KMS-11 (cell line): Measurements from ENCODE around the gene OR4D1.

Experiments
- H2AFZ ChIP-seq: fragments of 200-600 bp; sonication (generic); 2 replicates; pipeline ENCODE4 v1.6.1; 2016; ENCODE audit warnings: antibody characterized with exemption, mixed run types, low read depth
- H3K27ac ChIP-seq: fragments of 200-600 bp; sonication (generic); 2 replicates; pipeline ENCODE4 v1.6.1; 2016; ENCODE audit warnings: mild to moderate bottlenecking, mixed run types
- H3K27me3 ChIP-seq: fragments of 200-600 bp; sonication (generic); 2 replicates; pipeline ENCODE4 v1.6.1; 2017; ENCODE audit warnings: mild to moderate bottlenecking, low read depth, mixed run types, moderate library complexity; ENCODE audit not compliant: insufficient read depth
- H3K36me3 ChIP-seq: fragments of 200-600 bp; sonication (generic); 2 replicates; pipeline ENCODE4 v1.6.1; 2017; ENCODE audit warnings: mild to moderate bottlenecking, mixed run types; ENCODE audit not compliant: insufficient read depth
- H3K4me1 ChIP-seq: fragments of 200-600 bp; sonication (generic); 2 replicates; pipeline ENCODE4 v1.6.1; 2016; ENCODE audit warnings: mild to moderate bottlenecking, low read depth, mixed run types; ENCODE audit not compliant: poor library complexity, severe bottlenecking
- H3K4me2 ChIP-seq: fragments of 200-600 bp; sonication (generic); 2 replicates; pipeline ENCODE4 v1.7.0; 2016; ENCODE audit warnings: mild to moderate bottlenecking, mixed run types
- H3K4me3 ChIP-seq: fragments of 200-600 bp; sonication (generic); IDR thresholded peaks from 2 replicates; pipeline ENCODE4 v1.6.1; 2017; ENCODE audit warnings: low read depth, low read length, mixed read lengths; ENCODE audit not compliant: insufficient read depth
- H3K79me2 ChIP-seq: fragments of 200-600 bp; sonication (generic); 2 replicates; pipeline ENCODE4 v1.6.1; 2016; ENCODE audit warnings: low read depth, mixed run types; ENCODE audit not compliant: insufficient read depth
- H3K9ac ChIP-seq: fragments of 200-600 bp; sonication (generic); 2 replicates; pipeline ENCODE4 v1.6.1; 2016; ENCODE audit warnings: mild to moderate bottlenecking, mixed run types
- H4K20me1 ChIP-seq: fragments of 200-600 bp; sonication (generic); 2 replicates; pipeline ENCODE4 v1.6.1; 2016; ENCODE audit warnings: mild to moderate bottlenecking, mixed run types; ENCODE audit not compliant: insufficient read depth
- TF ChIP-seq, protein P1 (sequence below): fragments of 200-600 bp; sonication (generic); conservative IDR thresholded peaks from 2 replicates; pipeline ENCODE4 v1.6.1; 2017; ENCODE audit warnings: low read depth, mild to moderate bottlenecking, antibody characterized with exemption, low read length, moderate library complexity, mixed read lengths

Gene OR4D1

DNA sequence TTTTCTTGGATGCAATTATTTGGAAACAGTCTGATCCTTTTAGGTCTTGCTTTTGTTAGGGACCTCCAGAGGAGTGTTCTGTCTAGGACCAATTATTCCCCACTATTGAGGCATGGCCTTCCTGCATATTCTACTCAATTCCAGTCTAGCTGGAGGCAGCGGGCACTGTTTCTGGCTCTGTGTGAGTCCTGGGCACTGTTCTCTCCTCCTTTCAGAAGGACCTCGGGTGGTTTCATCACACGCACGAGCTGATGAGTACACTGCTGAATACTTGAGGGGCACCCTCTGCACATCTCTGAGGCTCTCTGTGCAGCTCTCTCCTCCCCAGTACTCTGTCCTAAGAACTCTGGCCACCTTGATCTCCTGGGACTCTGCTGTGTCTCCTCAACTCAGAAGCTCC, 34.2 kb upstream of the OR4D1 start:
- H3K27me3 ChIP-seq = no peaks in the 10 kb centered on the region; the same call in 1 of the 2 replicates
- no peaks in the 10 kb centered on the region for H3K4me1 ChIP-seq
- H3K36me3 ChIP-seq = no peaks in the 10 kb centered on the region
- H3K9ac ChIP-seq = no peak overlapping the region
- H2AFZ ChIP-seq = no peak overlapping the region
- no peaks in the 10 kb centered on the region for H3K79me2 ChIP-seq
- no peak overlapping the region for H3K4me3 ChIP-seq
- H3K4me2 ChIP-seq = no peak overlapping the region
- no peaks in the 10 kb centered on the region for H4K20me1 ChIP-seq
- TF ChIP-seq, protein P1, sequence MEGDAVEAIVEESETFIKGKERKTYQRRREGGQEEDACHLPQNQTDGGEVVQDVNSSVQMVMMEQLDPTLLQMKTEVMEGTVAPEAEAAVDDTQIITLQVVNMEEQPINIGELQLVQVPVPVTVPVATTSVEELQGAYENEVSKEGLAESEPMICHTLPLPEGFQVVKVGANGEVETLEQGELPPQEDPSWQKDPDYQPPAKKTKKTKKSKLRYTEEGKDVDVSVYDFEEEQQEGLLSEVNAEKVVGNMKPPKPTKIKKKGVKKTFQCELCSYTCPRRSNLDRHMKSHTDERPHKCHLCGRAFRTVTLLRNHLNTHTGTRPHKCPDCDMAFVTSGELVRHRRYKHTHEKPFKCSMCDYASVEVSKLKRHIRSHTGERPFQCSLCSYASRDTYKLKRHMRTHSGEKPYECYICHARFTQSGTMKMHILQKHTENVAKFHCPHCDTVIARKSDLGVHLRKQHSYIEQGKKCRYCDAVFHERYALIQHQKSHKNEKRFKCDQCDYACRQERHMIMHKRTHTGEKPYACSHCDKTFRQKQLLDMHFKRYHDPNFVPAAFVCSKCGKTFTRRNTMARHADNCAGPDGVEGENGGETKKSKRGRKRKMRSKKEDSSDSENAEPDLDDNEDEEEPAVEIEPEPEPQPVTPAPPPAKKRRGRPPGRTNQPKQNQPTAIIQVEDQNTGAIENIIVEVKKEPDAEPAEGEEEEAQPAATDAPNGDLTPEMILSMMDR = no peak
- H3K27ac ChIP-seq = no peak overlapping the region

DNA sequence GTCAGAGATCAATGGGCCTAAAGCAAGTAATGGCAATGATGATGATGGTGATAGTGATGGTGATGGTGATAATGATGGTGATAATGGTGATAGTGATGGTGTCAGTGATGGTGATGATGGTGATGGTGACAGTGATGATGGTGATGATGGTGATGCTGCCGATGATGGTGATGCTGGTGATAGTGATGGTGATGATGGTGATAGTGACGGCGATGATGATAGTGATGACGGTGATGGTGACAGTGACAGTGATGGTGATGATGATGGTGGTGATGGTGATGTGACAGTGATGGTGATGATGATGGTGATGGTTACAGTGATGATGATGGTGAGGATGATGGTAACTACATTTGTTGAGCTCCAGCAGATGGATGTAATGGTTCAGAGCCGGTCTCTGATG, 30.8 kb upstream of the OR4D1 start:
- H3K4me3 ChIP-seq = no peak overlapping the region
- no peaks in the 10 kb centered on the region; the same call in 1 of the 2 replicates for H3K27me3 ChIP-seq
- H3K4me2 ChIP-seq = no peak overlapping the region
- H3K4me1 ChIP-seq = peaks cover 3% of the 10 kb centered on the region
- H3K9ac ChIP-seq = no peak overlapping the region
- H4K20me1 ChIP-seq = no peaks in the 10 kb centered on the region
- TF ChIP-seq, protein P1 = no peak
- H2AFZ ChIP-seq = no peak overlapping the region
- H3K27ac ChIP-seq = no peak overlapping the region
- H3K36me3 ChIP-seq = no peaks in the 10 kb centered on the region
- no peaks in the 10 kb centered on the region for H3K79me2 ChIP-seq

DNA sequence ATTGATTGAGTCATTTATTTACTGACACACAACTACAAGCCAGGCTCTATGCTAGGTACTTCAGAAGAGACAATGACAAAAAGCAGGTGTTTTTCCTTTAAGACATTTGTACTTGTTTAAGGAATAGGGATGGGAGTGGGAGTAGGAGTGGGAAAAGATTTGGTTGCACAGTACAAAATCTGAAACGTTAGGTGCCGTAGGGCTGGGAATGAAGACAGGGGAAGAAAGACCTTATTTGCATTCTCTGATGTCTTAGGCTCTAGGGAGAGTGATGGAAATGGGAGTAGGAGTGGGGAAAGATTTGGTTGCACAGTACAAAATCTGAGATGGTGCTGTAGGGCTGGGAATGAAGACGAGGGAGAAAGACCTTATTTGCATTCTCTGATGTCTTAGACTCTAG, 28.7 kb upstream of the OR4D1 start:
- Histone ChIP-seq H4K20me1 (no peaks in the 10 kb centered on the region), H3K36me3 (no peaks in the 10 kb centered on the region), H2AFZ (no peak overlapping the region), H3K4me1 (peaks cover 3% of the 10 kb centered on the region), H3K4me3 (no peak overlapping the region), H3K9ac (no peak overlapping the region), H3K4me2 (no peak overlapping the region), H3K27me3 (no peaks in the 10 kb centered on the region; the same call in 1 of the 2 replicates), H3K27ac (no peak overlapping the region), H3K79me2 (no peaks in the 10 kb centered on the region)
- TF ChIP-seq, protein P1 = no peak

DNA sequence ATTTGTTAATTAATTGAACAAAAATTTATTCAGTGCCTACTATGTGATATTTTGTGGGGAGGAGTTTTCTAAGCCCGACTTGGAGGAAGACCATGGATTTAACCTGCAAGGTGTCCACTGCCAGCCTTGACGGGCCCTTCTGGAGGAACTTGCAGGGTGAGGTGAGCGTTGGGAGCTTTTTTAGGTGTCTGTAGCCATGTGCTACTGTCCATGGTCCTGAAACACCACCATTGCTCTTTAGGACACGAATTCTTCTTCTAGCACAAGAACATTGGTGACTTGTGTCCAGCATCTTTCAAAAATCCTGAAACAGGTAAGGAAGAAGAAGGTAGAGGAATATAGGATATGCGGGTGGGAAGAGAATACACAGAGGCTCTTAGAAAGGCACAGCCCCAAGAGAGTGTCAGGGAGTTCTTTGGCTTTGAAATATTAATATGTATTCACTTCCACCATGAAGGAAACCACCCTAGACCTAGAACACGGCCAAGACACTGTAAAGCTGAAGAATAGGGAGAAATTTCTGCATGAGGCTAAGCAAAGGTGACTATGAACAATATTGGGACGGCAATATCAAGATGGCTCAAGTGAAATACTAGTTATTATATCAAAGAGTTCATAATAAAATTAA, 27.9 kb upstream of the OR4D1 start:
- Histone ChIP-seq H3K27me3 (no peaks in the 10 kb centered on the region; the same call in 1 of the 2 replicates), H3K4me1 (peaks cover 3% of the 10 kb centered on the region), H2AFZ (no peak overlapping the region)

More for the DNA sequence above, 27.9 kb upstream of the OR4D1 start:
- H3K9ac ChIP-seq = no peak overlapping the region
- no peak overlapping the region for H3K27ac ChIP-seq
- H3K4me3 ChIP-seq = no peak overlapping the region
- H3K36me3 ChIP-seq = no peaks in the 10 kb centered on the region
- H4K20me1 ChIP-seq = no peaks in the 10 kb centered on the region
- no peaks in the 10 kb centered on the region for H3K79me2 ChIP-seq
- TF ChIP-seq, protein P1 = no peak
- H3K4me2 ChIP-seq = no peak overlapping the region
